Measurements from ENCODE around the gene HCST.

DNA sequence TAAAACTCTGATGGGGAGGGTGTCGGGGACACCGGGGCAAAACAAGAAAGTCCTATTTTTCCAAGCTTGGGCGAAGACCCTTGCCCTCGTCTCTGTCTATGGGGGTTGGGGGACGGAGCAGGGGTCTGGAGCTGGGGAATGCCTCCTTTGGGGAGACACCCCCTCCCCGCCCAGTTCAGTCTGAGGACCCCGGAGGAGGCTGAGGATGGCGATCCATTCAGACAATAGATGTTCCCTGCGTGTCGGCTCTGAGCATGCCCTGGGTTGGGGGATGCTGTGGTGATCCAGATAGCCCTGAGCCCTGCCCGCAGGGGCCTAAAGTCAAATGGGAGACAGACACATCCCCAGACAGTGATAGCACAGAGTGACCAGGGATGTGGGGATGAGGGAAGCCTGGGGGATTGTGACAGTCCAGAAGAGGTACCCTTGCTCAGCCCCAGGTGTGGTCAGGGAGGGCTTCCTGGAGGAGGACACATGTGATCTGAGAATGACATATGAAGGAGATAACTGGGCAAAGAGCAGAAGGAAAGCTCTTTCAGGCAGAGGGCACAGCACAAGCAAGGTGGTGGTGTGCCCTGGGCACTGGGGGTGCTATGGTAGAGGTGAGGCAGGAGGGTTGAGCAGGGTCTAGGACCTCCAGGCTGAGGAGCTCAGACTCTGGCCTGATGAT, 42.9 kb downstream of the HCST start:
- TF ChIP-seq, protein P1, sequence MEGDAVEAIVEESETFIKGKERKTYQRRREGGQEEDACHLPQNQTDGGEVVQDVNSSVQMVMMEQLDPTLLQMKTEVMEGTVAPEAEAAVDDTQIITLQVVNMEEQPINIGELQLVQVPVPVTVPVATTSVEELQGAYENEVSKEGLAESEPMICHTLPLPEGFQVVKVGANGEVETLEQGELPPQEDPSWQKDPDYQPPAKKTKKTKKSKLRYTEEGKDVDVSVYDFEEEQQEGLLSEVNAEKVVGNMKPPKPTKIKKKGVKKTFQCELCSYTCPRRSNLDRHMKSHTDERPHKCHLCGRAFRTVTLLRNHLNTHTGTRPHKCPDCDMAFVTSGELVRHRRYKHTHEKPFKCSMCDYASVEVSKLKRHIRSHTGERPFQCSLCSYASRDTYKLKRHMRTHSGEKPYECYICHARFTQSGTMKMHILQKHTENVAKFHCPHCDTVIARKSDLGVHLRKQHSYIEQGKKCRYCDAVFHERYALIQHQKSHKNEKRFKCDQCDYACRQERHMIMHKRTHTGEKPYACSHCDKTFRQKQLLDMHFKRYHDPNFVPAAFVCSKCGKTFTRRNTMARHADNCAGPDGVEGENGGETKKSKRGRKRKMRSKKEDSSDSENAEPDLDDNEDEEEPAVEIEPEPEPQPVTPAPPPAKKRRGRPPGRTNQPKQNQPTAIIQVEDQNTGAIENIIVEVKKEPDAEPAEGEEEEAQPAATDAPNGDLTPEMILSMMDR (IDR thresholded peaks at IDR 0.05): no peak
- TF ChIP-seq POLR2AphosphoS5 (IDR thresholded peaks at IDR 0.05; ENCODE audit: insufficient read depth in 1 of 2, low read depth in 1 of 2): no peak
- no peak for TF ChIP-seq POLR2A (IDR thresholded peaks at IDR 0.05)
